ENCODE measurements around the gene FBLN1. TPM values are rescaled to one million over a fixed set of nuclear protein-coding genes. Genes with fewer than 3 reads are reported as not detected.

Gene FBLN1
- total RNA-seq, 1 experiment from 2014 or later: 23.4 TPM

DNA sequence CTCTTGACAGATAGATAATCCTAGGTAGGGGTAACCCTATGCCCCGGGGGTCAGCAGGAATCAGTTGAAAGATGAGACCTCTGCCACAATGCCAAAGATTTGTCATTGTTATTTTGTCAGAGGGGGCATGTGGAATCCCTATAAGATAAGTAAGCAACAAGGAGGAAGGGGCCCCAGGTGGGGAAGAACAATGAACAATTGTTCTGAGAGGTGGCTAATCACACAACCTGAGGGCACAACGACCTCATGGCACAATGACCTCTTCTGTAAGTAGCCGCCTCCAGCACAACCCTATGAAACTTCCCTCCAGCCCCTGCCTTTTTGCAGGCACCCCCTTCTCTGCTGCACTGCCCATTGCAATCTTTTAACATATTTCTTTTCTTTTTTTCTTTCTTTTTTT is 11.8 kb upstream of the FBLN1 start (continued):
- TF ChIP-seq, protein P1, sequence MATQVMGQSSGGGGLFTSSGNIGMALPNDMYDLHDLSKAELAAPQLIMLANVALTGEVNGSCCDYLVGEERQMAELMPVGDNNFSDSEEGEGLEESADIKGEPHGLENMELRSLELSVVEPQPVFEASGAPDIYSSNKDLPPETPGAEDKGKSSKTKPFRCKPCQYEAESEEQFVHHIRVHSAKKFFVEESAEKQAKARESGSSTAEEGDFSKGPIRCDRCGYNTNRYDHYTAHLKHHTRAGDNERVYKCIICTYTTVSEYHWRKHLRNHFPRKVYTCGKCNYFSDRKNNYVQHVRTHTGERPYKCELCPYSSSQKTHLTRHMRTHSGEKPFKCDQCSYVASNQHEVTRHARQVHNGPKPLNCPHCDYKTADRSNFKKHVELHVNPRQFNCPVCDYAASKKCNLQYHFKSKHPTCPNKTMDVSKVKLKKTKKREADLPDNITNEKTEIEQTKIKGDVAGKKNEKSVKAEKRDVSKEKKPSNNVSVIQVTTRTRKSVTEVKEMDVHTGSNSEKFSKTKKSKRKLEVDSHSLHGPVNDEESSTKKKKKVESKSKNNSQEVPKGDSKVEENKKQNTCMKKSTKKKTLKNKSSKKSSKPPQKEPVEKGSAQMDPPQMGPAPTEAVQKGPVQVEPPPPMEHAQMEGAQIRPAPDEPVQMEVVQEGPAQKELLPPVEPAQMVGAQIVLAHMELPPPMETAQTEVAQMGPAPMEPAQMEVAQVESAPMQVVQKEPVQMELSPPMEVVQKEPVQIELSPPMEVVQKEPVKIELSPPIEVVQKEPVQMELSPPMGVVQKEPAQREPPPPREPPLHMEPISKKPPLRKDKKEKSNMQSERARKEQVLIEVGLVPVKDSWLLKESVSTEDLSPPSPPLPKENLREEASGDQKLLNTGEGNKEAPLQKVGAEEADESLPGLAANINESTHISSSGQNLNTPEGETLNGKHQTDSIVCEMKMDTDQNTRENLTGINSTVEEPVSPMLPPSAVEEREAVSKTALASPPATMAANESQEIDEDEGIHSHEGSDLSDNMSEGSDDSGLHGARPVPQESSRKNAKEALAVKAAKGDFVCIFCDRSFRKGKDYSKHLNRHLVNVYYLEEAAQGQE (IDR thresholded peaks at IDR 0.05; ENCODE audit: low read depth): no peak
- no peak for TF ChIP-seq POLR2AphosphoS5 (IDR thresholded peaks at IDR 0.05; ENCODE audit: low read depth, low read length)

DNA sequence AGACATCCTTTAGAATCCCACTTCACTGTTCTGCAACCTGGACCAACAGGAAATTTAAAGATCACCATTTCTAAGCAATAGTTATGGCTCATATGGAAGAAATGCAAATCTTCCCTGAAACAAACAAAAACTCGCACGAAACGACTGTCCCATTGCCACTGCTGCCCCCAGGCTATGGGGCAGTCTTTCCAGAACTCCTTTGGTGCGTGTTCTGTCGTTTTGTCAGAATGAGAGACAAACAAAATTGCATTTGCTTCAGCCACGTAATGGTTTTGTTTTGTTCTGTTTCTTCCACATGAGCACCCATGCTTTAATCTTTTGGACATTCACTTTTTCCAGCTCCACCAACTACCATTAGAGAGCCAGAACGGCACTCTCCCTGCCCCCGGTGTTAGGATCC is 10.8 kb upstream of the FBLN1 start:
- peaks cover 5 to 11% of the 10 kb centered on the region in 2 experiments; a peak in 3 of 4 replicates for H3K4me1 ChIP-seq (ENCODE audit: control insufficient read depth in 1 of 2, insufficient read depth in 2 of 2, low read length in 2 of 2)
- TF ChIP-seq TCF7L2 (IDR thresholded peaks at IDR 0.05; ENCODE audit: borderline replicate concordance, extremely low read depth, insufficient read depth, insufficient read length) (no peak), CBX3 (IDR thresholded peaks at IDR 0.05; ENCODE audit: low read depth) (no peak), ZFX (IDR thresholded peaks at IDR 0.05) (no peak), SIN3A (IDR thresholded peaks at IDR 0.05; ENCODE audit: low read depth) (no peak), ZNF274 (IDR thresholded peaks at IDR 0.05; ENCODE audit: low read depth, low read length) (no peak)
- TF ChIP-seq, protein P2, sequence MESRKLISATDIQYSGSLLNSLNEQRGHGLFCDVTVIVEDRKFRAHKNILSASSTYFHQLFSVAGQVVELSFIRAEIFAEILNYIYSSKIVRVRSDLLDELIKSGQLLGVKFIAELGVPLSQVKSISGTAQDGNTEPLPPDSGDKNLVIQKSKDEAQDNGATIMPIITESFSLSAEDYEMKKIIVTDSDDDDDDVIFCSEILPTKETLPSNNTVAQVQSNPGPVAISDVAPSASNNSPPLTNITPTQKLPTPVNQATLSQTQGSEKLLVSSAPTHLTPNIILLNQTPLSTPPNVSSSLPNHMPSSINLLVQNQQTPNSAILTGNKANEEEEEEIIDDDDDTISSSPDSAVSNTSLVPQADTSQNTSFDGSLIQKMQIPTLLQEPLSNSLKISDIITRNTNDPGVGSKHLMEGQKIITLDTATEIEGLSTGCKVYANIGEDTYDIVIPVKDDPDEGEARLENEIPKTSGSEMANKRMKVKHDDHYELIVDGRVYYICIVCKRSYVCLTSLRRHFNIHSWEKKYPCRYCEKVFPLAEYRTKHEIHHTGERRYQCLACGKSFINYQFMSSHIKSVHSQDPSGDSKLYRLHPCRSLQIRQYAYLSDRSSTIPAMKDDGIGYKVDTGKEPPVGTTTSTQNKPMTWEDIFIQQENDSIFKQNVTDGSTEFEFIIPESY (IDR thresholded peaks at IDR 0.05; ENCODE audit: extremely low read depth, insufficient replicate concordance, low read length): no peak
- TF ChIP-seq, protein P3, sequence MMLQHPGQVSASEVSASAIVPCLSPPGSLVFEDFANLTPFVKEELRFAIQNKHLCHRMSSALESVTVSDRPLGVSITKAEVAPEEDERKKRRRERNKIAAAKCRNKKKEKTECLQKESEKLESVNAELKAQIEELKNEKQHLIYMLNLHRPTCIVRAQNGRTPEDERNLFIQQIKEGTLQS (IDR thresholded peaks at IDR 0.05): no peak
- BruUV-seq (replicated peaks): no TSS peak
- no peak overlapping the region for H2AFZ ChIP-seq (ENCODE audit: low read depth, low read length, poor library complexity, severe bottlenecking)
- no peaks in the 10 kb centered on the region for H3K79me2 ChIP-seq (ENCODE audit: insufficient read depth, low read length)
- intact Hi-C loops (cut with micrococcal nuclease): no loop called here
- no peak overlapping the region for H3K9ac ChIP-seq (ENCODE audit: low read length)
- ChIA-PET RAD21 (ENCODE audit: low non-redundant PET in 1 of 2, low total read pairs in 2 of 2, uncharacterized antibody in 2 of 2, unreplicated experiment in 2 of 2) (no interaction called here), CTCF (no interaction called here), POLR2A (no interaction called here)
- H4K20me1 ChIP-seq (ENCODE audit: insufficient read depth): no peaks in the 10 kb centered on the region
- H3K4me3 ChIP-seq (replicated peaks in 1 of 2; ENCODE audit: low read depth in 1 of 2, low read length in 2 of 2): no peak overlapping the region
- peaks cover 6 to 7% of the 10 kb centered on the region in 2 experiments; a peak in 2 of 4 replicates for H3K9me3 ChIP-seq (ENCODE audit: control insufficient read depth in 1 of 2, insufficient read depth in 1 of 2, low read depth in 1 of 2, low read length in 2 of 2)
- no peak overlapping the region for H3K27ac ChIP-seq (ENCODE audit: low read depth, low read length)
- H3K27me3 ChIP-seq (ENCODE audit: insufficient read depth, low read length): no peaks in the 10 kb centered on the region
- no peak overlapping the region for H3K4me2 ChIP-seq (ENCODE audit: low read length)
- DNase-seq (ENCODE audit: low read depth, low spot score) (no peak), ATAC-seq (no peak)
- H3K9me2 ChIP-seq (ENCODE audit: insufficient read depth): no peaks in the 10 kb centered on the region
- no peaks in the 10 kb centered on the region for H3K36me3 ChIP-seq (ENCODE audit: control insufficient read depth in 1 of 2, insufficient read depth in 2 of 2, low read length in 2 of 2)

Data from HCT116 (cell line).